Osteoblast (primary cell): ENCODE measurements around the gene SLC7A14. TPM values are rescaled to one million over a fixed set of nuclear protein-coding genes. Genes with fewer than 3 reads are reported as not detected.

Source experiments
- DNase-seq: peaks from one replicate; pipeline ENCODE4 v3.0.0; 2011; ENCODE audit warnings: low spot score, mixed read lengths; ENCODE audit not compliant: insufficient read length; ENCODE audit errors: missing footprints
- H2AFZ ChIP-seq: 2 replicates; pipeline ENCODE4 v1.6.0; 2011; ENCODE audit warnings: mild to moderate bottlenecking, low read length
- H3K27ac ChIP-seq: 2 replicates; pipeline ENCODE4 v1.5.1; 2011; ENCODE audit warnings: mild to moderate bottlenecking, low read depth, low read length, moderate library complexity
- H3K27me3 ChIP-seq: 2 replicates; pipeline ENCODE4 v1.6.0; 2012; ENCODE audit warnings: mild to moderate bottlenecking, control low read depth, inconsistent platforms, low read length, moderate library complexity; ENCODE audit not compliant: insufficient read depth
- H3K36me3 ChIP-seq: 2 replicates; pipeline ENCODE4 v1.5.1; 2011; ENCODE audit warnings: mild to moderate bottlenecking, low read length, control low read depth, moderate library complexity; ENCODE audit not compliant: insufficient read depth
- H3K4me1 ChIP-seq: 2 replicates; pipeline ENCODE4 v1.5.1; 2011; ENCODE audit warnings: mild to moderate bottlenecking, low read length, control low read depth, moderate library complexity; ENCODE audit not compliant: insufficient read depth
- H3K4me2 ChIP-seq: 2 replicates; pipeline ENCODE4 v1.6.0; 2011; ENCODE audit warnings: mild to moderate bottlenecking, low read length; ENCODE audit not compliant: insufficient read depth
- H3K4me3 ChIP-seq: fragments of 200-600 bp; sonication (generic); 3 replicates; pipeline ENCODE4 v1.5.1; 2012; ENCODE audit warnings: mild to moderate bottlenecking, low read length, inconsistent platforms; ENCODE audit not compliant: insufficient read depth
- H3K79me2 ChIP-seq: 2 replicates; pipeline ENCODE4 v1.6.0; 2012; ENCODE audit warnings: mild to moderate bottlenecking, low read length, control low read depth, inconsistent platforms; ENCODE audit not compliant: insufficient read depth
- H3K9me3 ChIP-seq: 2 replicates; pipeline ENCODE4 v1.5.1; 2011; ENCODE audit warnings: low read depth, low read length, control low read depth
- H4K20me1 ChIP-seq: 2 replicates; pipeline ENCODE4 v1.6.0; 2012; ENCODE audit warnings: mild to moderate bottlenecking, low read length, control low read depth; ENCODE audit not compliant: insufficient read depth
- CTCF ChIP-seq: IDR thresholded peaks from 2 replicates; pipeline ENCODE4 v1.5.1; 2011; ENCODE audit warnings: mild to moderate bottlenecking, low read depth, low read length, moderate library complexity; ENCODE audit errors: extremely low read depth
- total RNA-seq: library from RNA; depleted of rRNA; stranded (reverse); fragments of >200 nt; gene quantifications from 2 replicates; pipeline ENCODE4 v1.2.3, GENCODE V29; 2012

Gene SLC7A14
- total RNA-seq, 1 donor = 0.36 TPM

DNA sequence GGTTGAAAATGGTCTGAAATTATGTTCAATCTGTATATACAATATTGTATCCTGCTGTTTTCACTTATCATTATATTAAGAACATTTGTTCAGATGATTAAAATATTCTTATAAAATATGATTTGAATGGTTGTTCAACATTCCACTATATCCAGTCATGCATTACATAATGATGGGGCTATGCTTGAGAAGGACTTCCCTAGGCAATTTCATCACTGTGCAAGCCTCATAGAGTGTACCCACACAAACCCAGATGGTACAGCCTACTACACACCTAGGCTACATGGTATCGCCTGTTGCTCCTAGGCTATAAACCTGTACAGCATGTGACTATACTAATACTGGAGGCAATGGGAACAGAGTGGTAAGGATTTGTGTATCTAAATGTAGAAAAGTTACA is 30.5 kb downstream of the SLC7A14 start:
- Histone ChIP-seq H4K20me1 (no peaks in the 10 kb centered on the region), H2AFZ (no peak overlapping the region), H3K9me3 (no peaks in the 10 kb centered on the region), H3K4me1 (peaks cover 6% of the 10 kb centered on the region), H3K79me2 (no peaks in the 10 kb centered on the region), H3K36me3 (no peaks in the 10 kb centered on the region), H3K27me3 (no peaks in the 10 kb centered on the region), H3K27ac (no peak overlapping the region), H3K4me3 (no peak overlapping the region), H3K4me2 (no peak overlapping the region)
- peak; percentile 17 for DNase-seq
- TF ChIP-seq CTCF = no peak

DNA sequence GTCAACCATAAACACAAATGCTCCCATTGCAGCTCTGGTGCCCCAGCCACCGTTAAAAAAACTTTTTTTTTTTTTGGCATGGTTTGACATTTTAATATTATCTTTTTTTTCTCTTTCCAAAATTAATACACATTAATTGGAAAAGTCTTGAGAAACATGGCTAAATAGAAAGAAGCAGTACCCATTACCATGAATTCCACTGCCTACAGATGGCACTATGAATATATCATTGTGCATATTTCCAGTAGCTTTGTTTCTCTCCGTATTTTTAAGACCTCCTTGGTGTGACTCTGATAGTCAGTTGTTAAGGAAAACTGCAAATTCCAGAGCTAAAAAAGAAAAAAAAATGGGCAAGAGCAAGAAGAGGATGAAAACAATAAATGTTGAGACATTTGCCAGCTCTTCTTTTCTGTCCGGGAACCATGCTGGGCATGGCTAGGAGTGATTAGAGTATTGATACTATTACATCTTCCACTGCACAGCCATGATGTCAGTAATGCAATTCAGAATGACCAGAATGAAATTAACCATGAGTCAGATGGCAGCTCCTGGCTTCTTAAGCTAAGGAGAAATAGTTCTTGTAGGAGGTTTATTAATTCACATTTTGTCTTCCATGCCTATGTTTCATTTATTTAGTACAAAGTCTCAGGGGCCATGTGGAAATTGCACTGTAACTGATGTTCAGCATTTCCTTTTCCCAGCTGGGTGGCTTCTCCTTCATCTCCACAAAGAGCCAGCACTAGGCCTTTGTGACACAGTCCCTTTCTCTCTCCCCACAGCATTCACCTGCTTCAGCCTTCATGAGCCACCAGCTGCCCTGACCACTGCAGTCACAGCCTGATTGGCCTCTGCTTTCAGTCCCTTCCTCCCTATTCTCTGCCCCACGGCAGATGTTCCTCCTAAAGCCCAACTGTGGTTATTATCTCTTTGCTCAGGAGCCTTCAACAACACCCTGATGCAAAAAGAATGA is 31.8 kb downstream of the SLC7A14 start:
- Histone ChIP-seq H2AFZ (no peak overlapping the region), H3K4me3 (no peak overlapping the region)

DNA sequence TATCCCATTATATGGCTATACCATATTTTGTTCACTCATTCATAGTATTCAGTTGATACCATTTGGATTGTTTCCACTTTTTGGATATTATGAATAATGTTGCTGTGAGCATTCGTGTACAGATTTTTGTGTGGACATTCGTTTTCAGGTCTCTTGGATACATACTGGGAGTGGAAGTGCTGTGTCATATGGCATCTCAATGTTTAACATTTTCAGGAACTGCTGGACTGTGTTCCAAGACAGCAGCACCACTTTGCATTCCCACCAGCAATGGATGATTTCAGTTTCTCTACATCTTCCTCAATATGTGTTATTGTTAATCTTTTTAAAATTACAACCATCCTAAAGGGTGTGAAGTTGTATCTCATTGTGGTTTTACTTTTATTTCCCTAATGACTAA is 34.6 kb downstream of the SLC7A14 start:
- Histone ChIP-seq H3K79me2 (no peaks in the 10 kb centered on the region), H2AFZ (no peak overlapping the region), H3K4me2 (no peak overlapping the region), H3K4me1 (peaks cover 6% of the 10 kb centered on the region), H3K27ac (no peak overlapping the region), H3K27me3 (no peaks in the 10 kb centered on the region), H3K9me3 (no peaks in the 10 kb centered on the region), H3K36me3 (no peaks in the 10 kb centered on the region), H4K20me1 (no peaks in the 10 kb centered on the region), H3K4me3 (no peak overlapping the region)
- TF ChIP-seq CTCF = no peak
- DNase-seq = no peak

More for the DNA sequence above, 31.8 kb downstream of the SLC7A14 start:
- Histone ChIP-seq H3K27ac (no peak overlapping the region), H3K79me2 (no peaks in the 10 kb centered on the region), H3K27me3 (no peaks in the 10 kb centered on the region), H3K4me2 (no peak overlapping the region), H3K4me1 (peaks cover 6% of the 10 kb centered on the region), H3K36me3 (no peaks in the 10 kb centered on the region), H4K20me1 (no peaks in the 10 kb centered on the region), H3K9me3 (no peaks in the 10 kb centered on the region)
- TF ChIP-seq CTCF = no peak
- DNase-seq = no peak

DNA sequence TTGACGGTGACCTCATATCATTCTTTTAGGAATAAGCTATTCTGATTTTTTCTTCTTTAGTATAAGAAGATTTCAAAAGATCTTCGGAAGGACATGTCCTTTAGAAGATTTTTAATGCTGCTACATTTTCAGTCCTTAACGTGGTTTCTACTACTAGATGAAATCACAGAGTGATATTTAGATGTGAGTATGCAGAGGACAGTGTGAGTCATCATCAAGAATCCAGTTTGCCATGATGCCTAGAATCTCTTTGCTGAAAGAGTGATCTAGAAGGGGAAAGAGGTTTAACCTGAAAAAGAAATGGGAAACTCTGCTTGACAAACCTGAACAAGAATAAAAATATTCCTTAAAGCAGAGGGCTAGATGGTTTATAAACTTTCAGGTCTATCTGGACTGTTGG is 43.2 kb downstream of the SLC7A14 start:
- H2AFZ ChIP-seq = no peak overlapping the region
- H3K27ac ChIP-seq = no peak overlapping the region
- no peaks in the 10 kb centered on the region for H3K79me2 ChIP-seq
- H3K36me3 ChIP-seq = no peaks in the 10 kb centered on the region
- peaks cover 2% of the 10 kb centered on the region for H3K27me3 ChIP-seq
- TF ChIP-seq CTCF = no peak
- H3K9me3 ChIP-seq = no peaks in the 10 kb centered on the region
- DNase-seq = no peak
- no peaks in the 10 kb centered on the region for H4K20me1 ChIP-seq
- H3K4me3 ChIP-seq = no peak overlapping the region
- H3K4me2 ChIP-seq = no peak overlapping the region
- no peaks in the 10 kb centered on the region for H3K4me1 ChIP-seq
